Measurements from ENCODE around the gene C14orf119. TPM values are rescaled to one million over a fixed set of nuclear protein-coding genes. Genes with fewer than 3 reads are reported as not detected.

Gene C14orf119
- polyA plus RNA-seq, 3 donors, result 17.5 to 110 (median 106) TPM

- H3K9me3 ChIP-seq (replicated peaks in 1 of 2; ENCODE audit: control insufficient read depth in 1 of 2, insufficient read depth in 1 of 2, low read length in 2 of 2), result no peaks in the 10 kb centered on the region
- DNase-seq, result no peak
- H3K4me1 ChIP-seq (ENCODE audit: control insufficient read depth in 1 of 2, insufficient read depth in 2 of 2, low read length in 2 of 2), result peaks cover 20 to 36% of the 10 kb centered on the region in 2 donors
- Mint-ChIP-seq H3K36me3 (no peaks in the 10 kb centered on the region), H3K27ac (no peak overlapping the region), H3K27me3 (ENCODE audit: low read depth in 3 of 3) (peaks cover 0 to 2% (median 0%) of the 10 kb centered on the region in 3 donors), H3K4me1 (peaks cover 31% of the 10 kb centered on the region), H3K9me3 (peaks cover 0 to 2% (median 0%) of the 10 kb centered on the region in 7 donors), H3K4me3 (no peak overlapping the region)
- no peak overlapping the region for H2AFZ ChIP-seq (ENCODE audit: insufficient read depth, low read depth, low read length, poor library complexity, severe bottlenecking)
- H3K4me3 ChIP-seq (replicated peaks in 1 of 3; ENCODE audit: low read depth in 2 of 3, low read length in 3 of 3), result no peak overlapping the region
- no peaks in the 10 kb centered on the region for H3K79me2 ChIP-seq (ENCODE audit: insufficient read depth, low read length)
- H3K27ac ChIP-seq (ENCODE audit: low read depth in 1 of 2, low read length in 2 of 2), result no peak overlapping the region
- H3K4me2 ChIP-seq (replicated peaks; ENCODE audit: extremely low read depth, low read length, poor library complexity, severe bottlenecking), result no peak overlapping the region
- no peak for TF ChIP-seq CTCF (IDR thresholded peaks at IDR 0.05)
- no peaks in the 10 kb centered on the region for H3K27me3 ChIP-seq (ENCODE audit: control insufficient read depth in 2 of 2, insufficient read depth in 2 of 2, low read length in 2 of 2)
- H3K36me3 ChIP-seq (replicated peaks in 1 of 2; ENCODE audit: control insufficient read depth in 1 of 2, insufficient read depth in 2 of 2, low read length in 2 of 2), result no peaks in the 10 kb centered on the region
- 60% methylated on average over 2 of the region's 8 CpGs for WGBS (ENCODE audit: insufficient coverage)
- intact Hi-C loops (cut with micrococcal nuclease), result no loop called here
- H4K20me1 ChIP-seq (ENCODE audit: insufficient read depth, low read length), result no peaks in the 10 kb centered on the region
- no peak overlapping the region for H3K9ac ChIP-seq (ENCODE audit: insufficient read depth, low read length, poor library complexity, severe bottlenecking)
Observed at GRCh38 chr14:23132970-23133369, 37.7 kb downstream of the C14orf119 start.

- Mint-ChIP-seq H3K36me3 (no peaks in the 10 kb centered on the region), H3K27ac (no peak overlapping the region), H3K9me3 (peaks cover 0 to 2% (median 0%) of the 10 kb centered on the region in 7 donors), H3K4me1 (no peaks in the 10 kb centered on the region), H3K4me3 (no peak overlapping the region), H3K27me3 (ENCODE audit: low read depth in 3 of 3) (peaks cover 0 to 1% (median 1%) of the 10 kb centered on the region in 3 donors)
- Histone ChIP-seq H2AFZ (ENCODE audit: insufficient read depth, low read depth, low read length, poor library complexity, severe bottlenecking) (no peak overlapping the region), H3K36me3 (replicated peaks in 1 of 2; ENCODE audit: control insufficient read depth in 1 of 2, insufficient read depth in 2 of 2, low read length in 2 of 2) (no peaks in the 10 kb centered on the region), H4K20me1 (ENCODE audit: insufficient read depth, low read length) (no peaks in the 10 kb centered on the region), H3K4me3 (replicated peaks in 1 of 3; ENCODE audit: low read depth in 2 of 3, low read length in 3 of 3) (no peak overlapping the region), H3K27me3 (ENCODE audit: control insufficient read depth in 2 of 2, insufficient read depth in 2 of 2, low read length in 2 of 2) (no peaks in the 10 kb centered on the region), H3K27ac (ENCODE audit: low read depth in 1 of 2, low read length in 2 of 2) (no peak overlapping the region), H3K4me1 (ENCODE audit: control insufficient read depth in 1 of 2, insufficient read depth in 2 of 2, low read length in 2 of 2) (peaks cover 0 to under 1% of the 10 kb centered on the region in 2 donors), H3K9ac (ENCODE audit: insufficient read depth, low read length, poor library complexity, severe bottlenecking) (no peak overlapping the region), H3K79me2 (ENCODE audit: insufficient read depth, low read length) (no peaks in the 10 kb centered on the region), H3K4me2 (replicated peaks; ENCODE audit: extremely low read depth, low read length, poor library complexity, severe bottlenecking) (no peak overlapping the region), H3K9me3 (replicated peaks in 1 of 2; ENCODE audit: control insufficient read depth in 1 of 2, insufficient read depth in 1 of 2, low read length in 2 of 2) (no peaks in the 10 kb centered on the region)
- TF ChIP-seq CTCF (IDR thresholded peaks at IDR 0.05), result no peak
- DNase-seq, result no peak
- intact Hi-C loops (cut with micrococcal nuclease), result no loop called here
- WGBS (ENCODE audit: insufficient coverage), result 82% methylated on average over 16 of the region's 16 CpGs
Observed at GRCh38 chr14:23136566-23137133, 41.3 kb downstream of the C14orf119 start.

Measured in CD14-positive monocyte (primary cell).